Colonic mucosa (tissue), 4 donors: ENCODE data around the gene FAM227A. TPM values are rescaled to one million over a fixed set of nuclear protein-coding genes. Genes with fewer than 3 reads are reported as not detected.
"Not testable (repeated sequence)": the region's sequence is repeated elsewhere in the genome, so short reads cannot be mapped to it uniquely, and the experiment has no call there.

Experiments used
- DNase-seq: peaks from one replicate; pipeline ENCODE4 v3.0.0-alpha.2; 2020
- H3K27ac ChIP-seq: fragments of 200-600 bp; one replicate; pipeline ENCODE4 v1.8.0; 2021
- H3K27me3 ChIP-seq: fragments of 200-600 bp; one replicate; pipeline ENCODE4 v1.8.0; 2021
- H3K36me3 ChIP-seq: fragments of 200-600 bp; one replicate; pipeline ENCODE4 v1.8.0; 2021
- H3K4me1 ChIP-seq: fragments of 200-600 bp; one replicate; pipeline ENCODE4 v1.8.0; 2021; ENCODE audit warnings: mild to moderate bottlenecking
- H3K4me3 ChIP-seq: fragments of 200-600 bp; one replicate; pipeline ENCODE4 v1.8.0; 2021
- H3K9ac ChIP-seq, 2 donors: one replicate each; pipeline ENCODE4 v1.7.0; 2013; ENCODE audit warnings: control low read depth in 2 of 2, low read depth in 2 of 2, low read length in 2 of 2
- H3K9me3 ChIP-seq: fragments of 200-600 bp; one replicate; pipeline ENCODE4 v1.8.0; 2021
- intact Hi-C: fragments of 100-400 bp; cut with DNase I; formaldehyde crosslinking; loops from one replicate; pipeline ENCODE4 v1.14.1; 2022
- total RNA-seq, 2 donors: library from RNA; stranded (reverse); fragmentation: NEBNext Ultra II Directional in 1 of 2; extraction: Animal tissue kit (Norgen Biotek cat#: 25700) in 1 of 2; gene quantifications; one replicate each; pipeline ENCODE4 v1.2.1, GENCODE V29; 2021
- TF ChIP-seq, protein P1 (sequence below): fragments of 200-600 bp; IDR thresholded peaks from one replicate; pipeline ENCODE4 v1.8.0; 2022; ENCODE audit warnings: antibody characterized with exemption, mild to moderate bottlenecking
- donor health status: healthy.
- donor health status: DM: no; HTN: no; CAD: no.
- donor health status: DM: no; HTN: no; CAD: no.

Gene FAM227A
- total RNA-seq, 2 donors from 2014 or later = 0.21 to 2.0 TPM

GRCh38 chr22:38608992-38609750 lies 47.0 kb downstream of the FAM227A start:
- Histone ChIP-seq H3K27ac (no peak overlapping the region), H3K27me3 (no peaks in the 10 kb centered on the region), H3K4me1 (no peaks in the 10 kb centered on the region), H3K36me3 (no peaks in the 10 kb centered on the region), H3K4me3 (no peak overlapping the region), H3K9me3 (no peaks in the 10 kb centered on the region), H3K9ac (no peak overlapping the region)
- DNase-seq = no peak
- TF ChIP-seq, protein P1, sequence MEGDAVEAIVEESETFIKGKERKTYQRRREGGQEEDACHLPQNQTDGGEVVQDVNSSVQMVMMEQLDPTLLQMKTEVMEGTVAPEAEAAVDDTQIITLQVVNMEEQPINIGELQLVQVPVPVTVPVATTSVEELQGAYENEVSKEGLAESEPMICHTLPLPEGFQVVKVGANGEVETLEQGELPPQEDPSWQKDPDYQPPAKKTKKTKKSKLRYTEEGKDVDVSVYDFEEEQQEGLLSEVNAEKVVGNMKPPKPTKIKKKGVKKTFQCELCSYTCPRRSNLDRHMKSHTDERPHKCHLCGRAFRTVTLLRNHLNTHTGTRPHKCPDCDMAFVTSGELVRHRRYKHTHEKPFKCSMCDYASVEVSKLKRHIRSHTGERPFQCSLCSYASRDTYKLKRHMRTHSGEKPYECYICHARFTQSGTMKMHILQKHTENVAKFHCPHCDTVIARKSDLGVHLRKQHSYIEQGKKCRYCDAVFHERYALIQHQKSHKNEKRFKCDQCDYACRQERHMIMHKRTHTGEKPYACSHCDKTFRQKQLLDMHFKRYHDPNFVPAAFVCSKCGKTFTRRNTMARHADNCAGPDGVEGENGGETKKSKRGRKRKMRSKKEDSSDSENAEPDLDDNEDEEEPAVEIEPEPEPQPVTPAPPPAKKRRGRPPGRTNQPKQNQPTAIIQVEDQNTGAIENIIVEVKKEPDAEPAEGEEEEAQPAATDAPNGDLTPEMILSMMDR = no peak
- intact Hi-C loops = no loop called here

DNA sequence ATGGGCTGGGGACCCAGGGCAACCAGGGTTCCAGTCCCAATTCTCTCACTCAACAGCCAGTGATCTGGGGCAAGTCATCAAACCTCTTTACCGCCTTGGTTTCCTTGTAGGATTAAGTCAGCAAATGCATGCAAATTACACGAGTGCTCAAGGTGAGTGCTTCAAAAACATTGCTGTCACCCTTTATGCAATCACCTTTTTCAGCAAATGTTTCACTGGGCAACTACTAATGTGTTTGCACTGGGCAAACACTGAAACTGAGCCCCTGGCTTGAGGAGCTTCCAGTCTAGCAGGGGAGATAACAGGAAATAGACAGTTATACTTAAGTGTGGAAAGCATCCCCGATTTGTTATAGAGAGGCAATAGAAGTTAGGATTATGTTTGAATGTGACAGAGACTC lies 48.5 kb downstream of the FAM227A start:
- no peak for DNase-seq
- Histone ChIP-seq H3K27ac (no peak overlapping the region), H3K4me3 (no peak overlapping the region), H3K9me3 (no peaks in the 10 kb centered on the region), H3K36me3 (no peaks in the 10 kb centered on the region), H3K27me3 (no peaks in the 10 kb centered on the region), H3K9ac (no peak overlapping the region), H3K4me1 (no peaks in the 10 kb centered on the region)
- TF ChIP-seq, protein P1 = no peak
- intact Hi-C loops = no loop called here

DNA sequence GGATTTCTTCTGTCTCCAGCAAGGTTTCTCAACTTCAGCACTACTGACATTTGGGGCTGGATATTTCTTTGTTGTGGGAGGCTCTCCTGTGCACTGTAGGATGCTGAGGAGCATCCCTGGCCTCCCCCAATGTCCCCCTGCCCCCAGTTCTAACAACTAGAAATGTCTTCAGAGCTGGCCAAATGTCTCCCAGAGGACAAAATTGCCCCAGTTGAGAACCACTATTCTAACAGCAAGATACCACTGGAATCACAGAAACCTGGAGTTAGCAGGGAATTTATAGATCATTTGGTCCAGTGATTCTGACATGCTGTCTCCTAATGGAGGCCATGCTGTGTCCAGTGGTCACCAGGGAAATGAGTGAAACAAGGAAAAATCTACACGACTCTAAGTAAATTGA lies 54.0 kb downstream of the FAM227A start:
- Histone ChIP-seq H3K4me1 (no peaks in the 10 kb centered on the region), H3K27me3 (no peaks in the 10 kb centered on the region), H3K9me3 (no peaks in the 10 kb centered on the region), H3K9ac (no peak overlapping the region), H3K36me3 (no peaks in the 10 kb centered on the region), H3K27ac (no peak overlapping the region), H3K4me3 (no peak overlapping the region)
- DNase-seq = no peak
- intact Hi-C loops = no loop called here
- TF ChIP-seq, protein P1 = no peak

- Histone ChIP-seq H3K36me3 (no peaks in the 10 kb centered on the region), H3K4me3 (no peak overlapping the region), H3K27me3 (no peaks in the 10 kb centered on the region), H3K27ac (no peak overlapping the region), H3K4me1 (no peaks in the 10 kb centered on the region), H3K9me3 (no peaks in the 10 kb centered on the region), H3K9ac (no peak overlapping the region)
- intact Hi-C loops = no loop called here
- TF ChIP-seq, protein P1 = no peak
- no peak for DNase-seq
These were observed 54.9 kb downstream of the FAM227A start for GRCh38 chr22:38601221-38601764.

GRCh38 chr22:38599466-38599865 lies 56.7 kb downstream of the FAM227A start:
- no peaks in the 10 kb centered on the region for H3K27me3 ChIP-seq
- H3K36me3 ChIP-seq = no peaks in the 10 kb centered on the region
- TF ChIP-seq, protein P1 = no peak
- intact Hi-C loops = no loop called here
- H3K27ac ChIP-seq = no peak overlapping the region
- no peaks in the 10 kb centered on the region for H3K4me1 ChIP-seq
- no peak overlapping the region for H3K9ac ChIP-seq
- no peaks in the 10 kb centered on the region for H3K9me3 ChIP-seq
- no peak for DNase-seq
- no peak overlapping the region for H3K4me3 ChIP-seq

DNA sequence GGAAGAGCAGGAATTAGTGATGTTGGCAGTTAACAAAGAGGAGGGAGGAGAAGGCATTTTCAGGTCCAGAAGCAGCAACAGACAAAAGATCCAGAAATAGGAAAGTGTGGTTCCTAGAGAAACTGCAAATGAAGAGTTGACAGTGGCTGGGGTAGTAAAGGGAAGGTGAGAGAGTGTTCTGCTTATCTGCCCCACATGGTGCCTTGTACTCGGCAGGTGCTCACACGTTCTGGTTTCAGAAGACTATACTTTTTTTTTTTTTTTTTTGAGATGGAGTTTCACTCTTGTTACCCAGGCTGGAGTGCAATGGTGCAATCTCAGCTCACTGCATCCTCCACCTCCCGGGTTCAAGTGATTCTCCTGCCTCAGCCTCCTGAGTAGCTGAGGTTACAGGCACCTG lies 73.3 kb downstream of the FAM227A start:
- H3K27ac ChIP-seq, H3K9me3 ChIP-seq, H3K9ac ChIP-seq, intact Hi-C loops, H3K4me3 ChIP-seq, H3K4me1 ChIP-seq, H3K36me3 ChIP-seq, DNase-seq, H3K27me3 ChIP-seq: not testable (repeated sequence)
